ENCODE data around the gene DCXR. TPM values are rescaled to one million over a fixed set of nuclear protein-coding genes. Genes with fewer than 3 reads are reported as not detected.
A peak's percentile ranks its signal among the peaks of the same experiment; 100 is the strongest.

The DCXR gene
- total RNA-seq, 1 donor from 2014 or later, result 105 TPM

DNA sequence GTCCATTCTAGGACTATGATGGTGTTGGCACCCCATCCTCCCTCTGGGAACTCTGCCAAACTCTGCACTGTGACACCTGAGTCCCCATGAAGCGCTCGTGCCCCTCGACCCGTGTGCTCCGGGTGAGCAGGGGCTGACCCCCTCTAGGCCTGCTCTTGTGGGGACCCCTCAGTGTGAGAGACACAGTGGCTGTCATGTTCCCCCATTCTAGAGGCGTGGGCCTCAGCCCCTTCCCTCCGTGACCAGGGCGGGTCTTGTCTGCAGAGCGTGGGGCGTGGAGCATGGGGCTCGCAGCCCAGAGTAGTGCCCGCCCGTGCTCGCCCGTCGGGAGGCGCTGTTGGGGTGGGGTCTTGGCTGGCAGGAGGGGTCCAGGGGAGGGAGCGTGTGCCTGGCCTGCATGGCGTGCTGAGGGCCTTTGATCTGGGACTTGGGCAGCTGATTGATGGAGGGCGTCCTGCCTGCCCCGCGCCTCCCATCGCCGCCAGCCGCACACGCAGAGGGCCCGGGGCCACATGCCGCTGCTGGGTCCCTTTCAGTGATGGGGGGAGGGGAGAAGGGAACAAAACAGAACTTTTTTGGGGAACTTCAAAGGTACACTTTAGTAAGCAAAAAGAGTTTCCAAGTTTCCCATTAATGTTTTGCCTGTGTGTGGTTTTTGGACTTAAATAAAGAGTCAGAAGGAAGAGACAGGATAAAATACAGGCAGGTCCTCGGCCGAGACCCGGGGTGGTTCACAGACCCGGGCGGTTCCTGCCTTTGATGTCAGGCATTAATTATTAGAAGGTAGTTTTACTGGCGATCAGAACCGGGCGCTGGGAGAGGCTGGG is 37.3 kb downstream of the DCXR start:
- no peak for DNase-seq (ENCODE audit: low read depth)

DNA sequence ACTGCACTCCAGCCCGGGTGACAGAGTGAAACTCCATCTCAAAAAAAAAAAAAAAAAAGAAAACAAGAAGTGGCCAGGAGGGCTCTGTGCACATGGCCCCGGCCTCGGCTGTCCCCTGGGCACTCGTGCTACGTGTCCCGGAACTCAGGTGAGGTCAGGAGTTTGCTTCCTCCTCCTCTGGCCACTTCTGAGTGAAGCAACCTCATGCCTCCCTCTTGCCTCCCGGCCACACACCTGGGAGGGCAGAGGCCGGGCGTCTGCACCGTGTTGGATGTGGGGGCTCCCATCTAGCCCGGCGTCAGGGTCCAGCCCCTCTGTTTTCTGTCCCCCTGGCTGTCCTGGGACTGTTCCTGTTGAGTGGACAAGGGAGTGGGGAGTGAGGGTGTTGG is 37.9 kb downstream of the DCXR start:
- no peak for DNase-seq (ENCODE audit: low read depth)

DNA sequence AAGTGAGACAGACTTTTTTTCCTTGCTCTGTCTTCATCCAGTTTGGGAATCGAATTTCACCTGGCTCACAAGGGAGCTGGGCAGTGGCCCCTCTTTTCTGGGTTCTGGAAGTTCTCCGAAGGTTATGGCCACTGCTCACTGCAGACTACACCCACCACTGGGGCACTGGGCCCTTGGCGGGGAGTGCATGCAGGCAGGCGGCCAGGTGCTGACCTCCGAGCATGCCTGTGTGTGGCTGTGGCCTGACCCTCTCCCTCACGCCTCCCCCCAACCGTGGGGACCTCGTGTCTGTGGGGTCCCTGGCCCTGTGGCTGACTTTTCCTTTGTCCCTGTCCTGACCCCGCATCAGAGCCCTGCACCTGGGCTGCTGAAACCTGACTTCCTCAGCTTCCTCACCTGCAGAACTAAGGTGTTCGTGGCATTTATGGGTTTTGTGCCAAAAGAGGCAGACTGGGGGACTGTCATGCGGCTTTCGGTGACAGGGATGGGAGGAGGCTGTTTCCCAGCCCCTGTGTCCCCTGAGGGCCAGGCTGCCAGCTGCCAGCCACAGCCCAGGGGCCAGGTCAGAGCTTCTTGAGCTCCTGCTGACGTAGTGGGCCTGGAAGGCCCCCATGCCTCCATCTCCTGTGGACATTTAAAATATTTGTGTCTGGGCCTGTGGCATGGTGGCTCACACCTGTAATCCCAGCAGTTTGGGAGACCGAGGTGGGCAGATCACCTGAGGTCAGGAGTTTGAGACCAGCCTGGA is 38.6 kb downstream of the DCXR start:
- DNase-seq (ENCODE audit: low read depth), result no peak

DNA sequence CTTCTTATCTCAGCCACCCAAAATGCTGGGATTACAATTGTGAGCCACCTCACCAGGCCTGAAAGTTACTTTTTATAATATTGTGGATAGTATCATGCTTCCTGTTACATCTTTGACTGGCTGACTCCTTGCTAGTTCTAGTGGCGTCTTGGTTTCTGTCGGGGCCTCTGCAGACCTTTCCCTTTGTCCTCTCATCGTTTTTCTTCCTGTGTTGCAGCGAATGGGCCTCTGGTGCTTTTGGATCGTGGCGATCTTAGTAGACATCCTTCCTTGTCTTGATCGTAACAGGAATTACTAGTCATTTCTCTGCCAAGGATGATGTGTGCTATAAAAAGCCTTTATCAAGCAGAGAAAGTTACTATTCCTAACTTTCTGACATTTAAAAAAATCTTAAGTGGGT is 39.3 kb downstream of the DCXR start:
- no peak for DNase-seq (ENCODE audit: low read depth)

DNA sequence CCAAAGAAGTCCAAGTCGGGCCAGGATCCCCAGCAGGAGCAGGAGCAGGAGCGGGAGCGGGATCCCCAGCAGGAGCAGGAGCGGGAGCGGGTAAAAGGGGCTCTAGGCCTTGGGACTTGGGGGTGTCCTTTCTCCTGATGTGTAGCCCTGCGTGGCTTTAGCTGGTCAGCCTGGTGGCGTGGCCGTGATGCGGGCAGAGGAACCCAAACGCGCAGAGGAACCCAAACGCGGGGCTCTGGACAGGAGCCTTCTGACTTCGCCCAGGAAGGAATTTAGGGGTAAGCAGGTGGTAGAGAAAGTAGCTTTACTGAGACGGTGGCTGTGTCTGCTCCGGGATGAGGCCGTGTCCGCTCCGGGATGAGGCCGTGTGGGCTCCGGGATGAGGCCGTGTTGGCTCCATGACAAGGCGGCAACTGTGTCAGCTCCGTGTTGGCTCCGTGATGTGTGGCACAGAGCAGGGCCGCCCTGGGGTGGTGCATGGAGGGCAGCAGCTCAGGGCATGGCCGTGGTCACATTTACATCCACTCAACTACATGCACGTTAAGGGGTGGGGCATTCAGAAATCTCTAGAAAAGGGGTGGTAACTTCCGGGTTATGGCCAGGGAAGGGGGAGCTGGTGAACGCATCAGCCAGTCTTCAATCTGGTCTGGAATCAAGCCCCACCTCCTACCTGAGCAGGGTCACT is 40.6 kb downstream of the DCXR start:
- DNase-seq (ENCODE audit: low read depth), result no peak

DNA sequence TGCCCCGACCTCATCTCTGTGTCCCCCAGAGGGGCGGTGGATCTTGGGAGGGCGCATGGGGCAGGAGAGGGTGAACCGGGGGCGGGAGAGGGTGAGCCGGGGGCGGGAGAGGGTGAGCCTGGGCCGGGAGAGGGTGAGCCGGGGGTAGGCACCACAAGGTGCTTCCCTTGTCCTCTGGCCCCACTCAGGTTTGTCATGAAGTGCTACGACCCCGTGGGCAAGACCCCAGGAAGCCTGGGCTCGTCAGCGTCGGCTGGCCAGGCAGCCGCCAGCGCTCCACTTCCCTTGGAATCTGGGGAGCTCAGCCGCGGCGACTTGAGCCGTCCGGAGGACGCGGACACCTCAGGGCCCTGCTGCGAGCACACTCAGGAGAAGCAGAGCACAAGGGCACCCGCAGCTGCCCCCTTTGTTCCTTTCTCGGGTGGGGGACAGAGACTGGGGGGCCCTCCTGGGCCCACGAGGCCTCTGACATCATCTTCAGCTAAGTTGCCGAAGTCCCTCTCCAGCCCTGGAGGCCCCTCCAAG is 41.2 kb downstream of the DCXR start:
- DNase-seq (ENCODE audit: low read depth), result no peak

DNA sequence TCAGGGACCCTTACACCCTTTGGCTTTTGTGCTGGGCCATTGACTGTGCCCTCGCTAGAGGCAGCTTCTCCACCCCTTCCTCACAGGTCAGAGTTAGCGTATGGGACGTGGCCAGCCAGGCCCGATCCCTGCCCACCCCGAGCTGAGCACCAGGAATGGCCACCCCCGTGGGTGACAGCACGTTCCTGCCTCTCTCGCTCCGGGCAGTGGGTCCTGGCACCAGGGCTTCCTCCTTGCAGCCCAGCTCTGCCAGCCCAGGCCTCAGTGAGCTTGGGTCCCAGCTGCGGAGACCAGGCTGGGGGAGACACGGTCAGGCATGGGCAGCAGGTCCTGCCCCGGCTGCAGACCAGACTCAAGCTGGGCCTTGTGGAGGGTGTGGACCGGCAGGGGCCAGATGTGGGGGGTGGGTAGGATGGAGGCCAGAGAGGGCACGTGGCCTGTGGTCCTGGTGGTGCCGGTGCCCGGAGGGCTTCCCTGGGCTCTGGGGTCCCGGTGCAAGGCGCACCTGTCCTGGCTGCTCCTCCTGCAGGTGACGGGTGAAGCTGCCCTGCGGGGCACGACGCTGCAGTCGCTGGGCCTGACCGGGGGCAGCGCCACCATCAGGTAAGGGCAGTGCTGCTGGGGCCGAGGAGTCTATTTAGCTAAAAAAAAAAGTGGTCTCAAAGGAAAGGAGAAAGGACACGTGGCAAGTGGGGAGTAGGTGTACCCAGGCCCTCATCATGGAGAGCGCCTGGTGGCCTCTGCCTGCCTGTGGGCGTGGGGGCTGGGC is 41.9 kb downstream of the DCXR start:
- no peak for DNase-seq (ENCODE audit: low read depth)

DNA sequence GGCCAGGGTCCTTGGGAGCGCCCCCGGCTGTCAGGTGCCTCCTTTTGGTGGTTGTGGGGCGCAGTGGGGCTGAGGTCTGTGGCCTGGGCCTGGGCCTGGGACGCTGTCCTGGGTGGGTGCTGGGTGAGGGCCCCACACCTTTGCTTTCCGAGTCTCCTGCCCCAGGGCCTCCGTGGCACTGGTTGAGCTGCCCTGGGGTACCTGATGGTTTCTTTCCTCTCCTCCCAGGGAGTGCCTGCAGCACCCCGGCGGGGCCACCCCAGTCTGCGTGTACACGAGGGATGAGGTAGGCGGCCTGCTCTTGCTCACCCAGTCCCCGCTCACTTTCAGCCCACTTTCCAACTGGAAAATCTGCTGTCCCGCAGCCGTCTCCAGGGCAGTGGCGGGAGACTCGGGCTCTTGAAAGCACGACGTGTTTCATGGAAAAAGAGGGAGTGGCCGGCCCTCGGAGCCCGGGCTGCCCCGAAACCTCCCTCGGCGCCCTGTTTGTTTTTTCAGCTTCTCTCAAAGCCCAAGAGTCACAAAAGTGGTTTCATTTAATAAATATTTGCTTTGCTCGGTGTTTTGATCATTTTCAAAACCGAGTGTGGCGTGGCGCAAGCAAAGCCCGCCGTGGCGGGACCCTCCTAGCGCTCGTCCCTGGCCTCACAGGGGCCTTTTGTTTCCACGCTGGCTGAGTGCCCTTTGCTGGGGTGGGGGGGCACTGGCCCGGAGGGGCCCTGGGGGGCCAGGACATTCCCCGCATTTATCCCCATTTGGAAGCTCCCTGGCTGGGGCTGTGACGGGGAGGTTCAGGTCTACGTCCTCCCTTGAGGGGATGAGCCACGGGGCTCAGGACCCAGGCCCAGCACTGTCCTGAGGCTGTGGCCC is 42.7 kb downstream of the DCXR start:
- DNase-seq (ENCODE audit: low read depth), result no peak

DNA sequence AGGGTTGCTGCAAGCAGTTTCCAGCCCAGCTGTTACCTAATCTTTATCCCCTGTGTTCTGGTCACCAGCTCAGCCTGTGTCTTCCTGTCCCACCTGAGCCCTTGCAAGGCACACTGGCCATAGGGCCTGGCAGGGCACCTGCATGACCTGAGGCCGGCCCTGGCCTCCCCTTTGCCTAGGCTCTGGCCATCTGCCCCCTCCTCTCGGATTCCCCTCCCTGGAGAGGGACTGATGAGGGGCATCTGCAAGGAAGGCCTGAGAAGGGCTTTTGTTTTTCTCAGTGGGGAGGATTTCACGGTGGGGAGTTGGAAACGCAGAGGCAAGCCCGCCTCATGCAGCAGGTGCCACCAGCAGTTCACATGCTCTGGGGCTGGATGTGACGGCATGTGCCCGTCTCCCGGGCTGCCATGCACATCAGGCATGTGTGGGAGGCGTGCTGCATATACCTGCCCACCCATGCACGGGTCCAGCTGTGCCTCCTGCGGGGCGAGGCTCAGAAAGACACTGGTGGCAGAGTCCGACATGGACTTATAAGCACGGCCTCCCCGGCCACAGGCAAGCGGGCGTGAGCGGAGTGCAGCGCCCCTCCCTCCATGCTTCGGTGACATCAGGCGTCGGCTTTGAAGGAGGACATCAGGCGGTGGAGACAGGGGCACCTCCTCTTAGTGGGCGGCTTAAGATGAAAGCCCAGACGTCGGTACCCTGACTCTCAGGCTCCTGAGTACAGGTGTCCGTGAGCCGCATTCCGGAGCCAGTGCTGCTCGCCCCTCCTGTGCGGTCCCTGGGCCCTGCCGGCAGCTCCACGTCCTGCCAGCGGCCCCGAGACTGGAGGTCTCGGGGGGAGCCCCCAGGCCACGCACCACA is 43.5 kb downstream of the DCXR start:
- no peak for DNase-seq (ENCODE audit: low read depth)

DNA sequence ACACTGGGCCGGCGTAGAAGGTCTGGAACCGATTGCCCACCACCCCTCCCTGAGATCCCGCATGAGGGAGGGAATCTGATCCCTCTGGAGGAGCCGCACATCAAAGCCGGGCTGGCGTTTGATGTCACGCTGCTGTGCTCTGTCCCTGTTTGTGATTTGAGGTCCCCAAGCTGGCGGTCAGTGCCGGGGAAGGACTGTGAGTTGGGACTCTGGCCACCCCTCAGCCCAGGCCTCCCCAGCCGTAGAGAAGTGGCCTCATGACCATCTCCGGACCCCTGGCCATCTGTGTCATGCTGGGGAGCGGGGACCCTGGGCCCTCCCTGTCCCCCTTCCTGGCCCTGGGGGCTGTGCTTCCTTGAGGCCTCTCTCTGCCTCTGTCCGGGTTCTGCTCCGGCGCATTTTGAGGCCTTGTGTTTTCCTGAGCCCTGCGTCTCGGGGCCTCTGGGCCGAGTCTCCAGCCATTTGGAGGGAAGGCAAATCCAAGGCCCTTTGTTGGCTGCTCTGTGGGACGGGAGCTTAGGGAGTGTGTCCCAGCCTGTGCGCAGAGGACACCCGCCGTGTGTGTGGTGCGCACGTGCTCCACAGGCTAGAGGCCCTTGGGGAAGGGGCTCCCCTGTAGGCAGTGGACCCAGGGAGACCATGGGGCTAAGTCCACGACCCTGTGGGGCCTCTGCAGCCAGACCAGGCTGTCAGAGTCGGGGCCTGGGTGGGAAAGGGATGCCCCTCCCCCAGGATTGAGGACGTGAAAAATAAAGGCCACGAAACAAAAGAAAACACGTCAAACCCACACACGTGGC is 45.0 kb downstream of the DCXR start:
- DNase-seq (ENCODE audit: low read depth), result no peak

DNA sequence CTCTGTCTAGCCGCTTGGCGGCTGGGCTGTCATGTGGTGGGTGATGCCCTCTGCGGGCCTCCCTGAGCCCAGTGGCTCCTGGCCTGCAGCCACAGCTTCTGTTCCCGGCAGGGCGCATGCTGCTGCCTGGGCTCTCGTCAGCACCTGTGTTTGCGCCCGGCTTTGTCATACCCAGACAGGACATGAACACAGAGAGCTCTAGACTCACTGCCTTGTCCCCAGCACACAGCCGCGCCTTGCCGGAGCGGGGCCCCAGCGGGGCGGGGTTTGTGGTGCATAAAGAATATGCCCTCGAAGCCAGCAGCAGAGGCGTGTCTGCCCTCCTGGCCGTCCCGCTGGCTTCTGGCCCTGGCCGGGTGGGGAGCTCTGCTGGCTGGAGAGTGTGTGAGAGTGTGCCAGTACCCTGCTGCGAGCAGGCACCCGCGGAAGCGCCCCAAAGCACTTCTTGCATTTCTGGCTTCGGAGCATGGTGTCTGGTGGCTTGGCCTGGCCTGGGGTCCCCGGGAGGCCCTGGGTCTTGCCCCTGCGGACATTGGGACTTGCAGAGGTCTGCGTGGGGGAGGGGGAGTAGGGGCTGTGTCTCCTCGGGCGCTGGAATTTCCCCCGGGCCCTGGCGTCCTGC is 45.7 kb downstream of the DCXR start:
- peak; percentile 93 for DNase-seq (ENCODE audit: low read depth)

DNA sequence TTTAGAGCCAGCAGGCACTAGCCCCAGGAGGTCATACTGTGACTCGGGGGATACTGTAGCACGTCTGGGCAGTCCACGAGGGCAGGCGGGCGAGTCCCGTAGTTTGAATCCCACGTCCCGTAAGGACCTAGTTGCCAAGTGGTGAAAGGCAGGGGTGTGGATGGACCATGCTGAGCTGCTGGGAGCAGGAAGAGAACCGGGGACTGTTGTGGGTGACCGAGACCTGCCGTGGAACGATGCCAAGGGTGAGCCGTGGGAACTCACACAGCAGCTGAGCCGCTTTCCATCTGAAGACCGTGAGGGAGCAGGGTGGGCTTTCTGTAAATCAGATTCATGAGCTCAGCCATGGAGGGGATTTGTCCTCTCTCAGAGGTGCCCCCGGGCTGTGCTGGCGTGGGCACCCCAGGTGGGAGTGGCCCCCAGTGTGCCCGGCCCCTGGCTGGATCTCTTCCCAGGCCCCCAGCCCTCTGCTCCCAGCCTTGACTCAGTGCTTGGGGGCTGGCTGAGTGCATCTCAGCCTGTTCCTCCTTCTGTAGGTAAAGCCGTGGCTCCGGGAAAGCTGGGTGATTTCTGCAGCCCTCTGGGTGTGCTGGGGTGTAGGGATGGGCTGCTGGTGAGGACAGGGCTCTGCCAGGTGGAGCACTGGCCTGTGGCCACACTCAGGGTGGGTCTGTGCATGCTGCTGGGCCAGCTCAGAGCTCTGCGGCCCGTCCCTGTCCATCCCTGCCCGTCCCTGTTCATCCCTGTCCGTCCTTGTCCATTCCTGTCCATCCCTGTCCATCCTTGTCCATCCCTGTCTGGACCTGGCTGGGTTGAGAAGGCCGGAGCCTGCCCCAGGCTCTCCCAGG is 46.4 kb downstream of the DCXR start:
- no peak for DNase-seq (ENCODE audit: low read depth)

DNA sequence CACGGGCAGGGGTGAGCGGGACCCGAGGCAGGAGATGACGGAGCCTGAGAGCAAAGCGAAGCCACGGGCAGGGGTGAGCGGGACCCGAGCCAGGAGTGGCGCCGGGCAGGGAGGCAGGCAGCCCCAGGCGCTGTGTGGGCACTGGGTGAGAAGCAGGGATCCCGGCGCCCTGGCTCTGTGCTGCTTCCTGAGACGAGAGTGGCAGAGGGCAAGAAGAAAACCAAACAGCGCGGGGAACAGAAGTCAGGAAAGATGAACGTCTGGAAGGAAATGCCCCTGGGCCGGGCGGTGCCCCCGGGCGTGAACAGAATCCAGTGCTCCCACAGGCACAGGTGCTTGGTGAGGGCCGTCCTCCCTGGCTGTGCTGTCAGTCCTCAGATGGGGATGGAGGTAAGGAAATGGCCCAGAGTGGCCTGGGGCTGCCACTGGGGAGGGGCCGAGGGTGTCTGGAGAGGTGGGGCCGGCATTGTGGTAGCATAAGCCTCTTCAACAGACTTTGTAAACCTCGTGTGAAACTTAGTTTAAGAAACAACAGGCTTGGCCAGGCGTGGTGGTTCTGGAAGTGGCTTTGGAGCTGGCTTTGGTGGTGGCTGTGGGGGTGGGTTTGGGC is 50.2 kb downstream of the DCXR start:
- DNase-seq (ENCODE audit: low read depth), result no peak

DNA sequence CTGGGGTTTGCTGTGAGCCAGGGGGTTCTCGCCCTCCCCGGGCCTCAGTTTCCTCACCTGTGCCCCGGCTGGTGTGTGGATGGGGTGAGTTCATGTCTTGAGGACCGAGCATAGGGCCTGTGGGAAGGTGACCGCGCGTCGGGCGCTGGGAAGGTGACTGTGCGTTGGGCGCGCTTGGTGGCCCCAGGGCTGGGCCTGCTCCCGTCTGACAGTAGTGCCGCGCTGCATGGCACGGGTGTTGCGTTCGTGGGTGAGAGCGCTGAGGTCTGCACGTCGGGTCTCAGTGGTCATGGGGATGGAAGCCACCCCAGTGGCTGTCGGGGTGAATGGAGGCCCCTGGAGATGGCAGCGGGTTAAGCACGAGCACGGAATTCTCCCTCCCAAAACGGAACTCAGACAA is 50.9 kb downstream of the DCXR start:
- DNase-seq (ENCODE audit: low read depth), result no peak
